ENCODE results near the gene ELOVL5.

DNA sequence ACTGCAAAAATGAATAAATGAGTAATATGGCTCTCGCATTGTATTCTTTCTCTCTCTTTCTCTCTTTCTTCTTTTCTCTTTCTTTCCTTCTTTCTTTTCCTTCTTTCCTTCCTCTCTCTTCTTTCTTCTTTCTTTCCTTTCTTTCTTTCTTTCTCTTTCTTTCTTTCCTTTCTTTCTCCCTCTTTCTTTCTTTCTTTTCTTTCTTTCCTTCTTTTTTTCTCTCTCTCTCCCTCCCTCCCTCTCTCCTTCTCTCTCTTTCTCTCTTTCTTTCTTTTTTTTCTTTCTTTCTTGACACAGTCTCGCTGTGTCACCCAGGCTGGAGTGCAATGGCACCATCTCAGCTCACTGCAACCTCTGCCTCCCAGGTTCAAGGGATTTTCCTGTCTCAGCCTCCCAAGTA, 20.3 kb upstream of the ELOVL5 start:
- TF ChIP-seq, protein P1, sequence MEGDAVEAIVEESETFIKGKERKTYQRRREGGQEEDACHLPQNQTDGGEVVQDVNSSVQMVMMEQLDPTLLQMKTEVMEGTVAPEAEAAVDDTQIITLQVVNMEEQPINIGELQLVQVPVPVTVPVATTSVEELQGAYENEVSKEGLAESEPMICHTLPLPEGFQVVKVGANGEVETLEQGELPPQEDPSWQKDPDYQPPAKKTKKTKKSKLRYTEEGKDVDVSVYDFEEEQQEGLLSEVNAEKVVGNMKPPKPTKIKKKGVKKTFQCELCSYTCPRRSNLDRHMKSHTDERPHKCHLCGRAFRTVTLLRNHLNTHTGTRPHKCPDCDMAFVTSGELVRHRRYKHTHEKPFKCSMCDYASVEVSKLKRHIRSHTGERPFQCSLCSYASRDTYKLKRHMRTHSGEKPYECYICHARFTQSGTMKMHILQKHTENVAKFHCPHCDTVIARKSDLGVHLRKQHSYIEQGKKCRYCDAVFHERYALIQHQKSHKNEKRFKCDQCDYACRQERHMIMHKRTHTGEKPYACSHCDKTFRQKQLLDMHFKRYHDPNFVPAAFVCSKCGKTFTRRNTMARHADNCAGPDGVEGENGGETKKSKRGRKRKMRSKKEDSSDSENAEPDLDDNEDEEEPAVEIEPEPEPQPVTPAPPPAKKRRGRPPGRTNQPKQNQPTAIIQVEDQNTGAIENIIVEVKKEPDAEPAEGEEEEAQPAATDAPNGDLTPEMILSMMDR (IDR thresholded peaks at IDR 0.05), result no peak
- TF ChIP-seq EP300 (IDR thresholded peaks at IDR 0.05; ENCODE audit: low read depth), result no peak
- no peak for TF ChIP-seq POLR2A (IDR thresholded peaks at IDR 0.05)
